Islet of Langerhans (tissue), 1 donor: ENCODE results near the gene RFX7.

Source experiments
- FAIRE-seq: peaks from one replicate; lab custom pipeline; 2011; peaks lifted over from hg19 to GRCh38; lab: Jason Lieb, UNC

The RFX7 gene

DNA sequence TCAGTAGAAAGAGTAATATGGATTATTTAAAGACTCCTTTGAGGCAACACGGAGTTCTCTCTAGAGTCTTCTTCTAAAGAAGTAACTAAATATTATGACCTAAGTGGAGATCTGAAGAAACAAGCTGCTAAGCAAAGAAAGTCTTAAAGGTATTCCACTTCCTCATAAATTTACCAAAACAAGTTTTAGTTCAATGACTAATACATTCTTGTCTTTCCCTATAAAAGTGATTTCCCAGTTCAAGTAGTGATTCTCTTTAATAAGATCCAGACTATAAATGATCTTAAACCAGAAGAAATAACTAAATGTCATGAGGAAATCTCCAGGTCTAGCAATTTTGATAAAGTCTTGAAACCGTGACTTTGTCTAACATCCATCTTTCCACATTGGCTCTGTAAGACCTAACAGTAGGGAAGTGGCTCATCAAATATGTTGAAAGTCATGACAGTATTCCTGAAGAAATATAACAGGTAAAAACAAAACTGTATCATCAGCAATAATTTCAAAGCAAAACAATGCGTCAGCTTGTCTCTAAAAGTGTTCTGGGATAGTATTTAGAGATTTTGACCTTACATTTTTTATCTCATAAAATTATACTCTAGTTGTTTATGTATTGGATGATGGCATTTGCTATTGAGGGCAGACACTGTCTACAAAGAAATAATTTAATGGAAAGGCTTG is 198.5 kb downstream of the RFX7 start:
- FAIRE-seq: no peak

DNA sequence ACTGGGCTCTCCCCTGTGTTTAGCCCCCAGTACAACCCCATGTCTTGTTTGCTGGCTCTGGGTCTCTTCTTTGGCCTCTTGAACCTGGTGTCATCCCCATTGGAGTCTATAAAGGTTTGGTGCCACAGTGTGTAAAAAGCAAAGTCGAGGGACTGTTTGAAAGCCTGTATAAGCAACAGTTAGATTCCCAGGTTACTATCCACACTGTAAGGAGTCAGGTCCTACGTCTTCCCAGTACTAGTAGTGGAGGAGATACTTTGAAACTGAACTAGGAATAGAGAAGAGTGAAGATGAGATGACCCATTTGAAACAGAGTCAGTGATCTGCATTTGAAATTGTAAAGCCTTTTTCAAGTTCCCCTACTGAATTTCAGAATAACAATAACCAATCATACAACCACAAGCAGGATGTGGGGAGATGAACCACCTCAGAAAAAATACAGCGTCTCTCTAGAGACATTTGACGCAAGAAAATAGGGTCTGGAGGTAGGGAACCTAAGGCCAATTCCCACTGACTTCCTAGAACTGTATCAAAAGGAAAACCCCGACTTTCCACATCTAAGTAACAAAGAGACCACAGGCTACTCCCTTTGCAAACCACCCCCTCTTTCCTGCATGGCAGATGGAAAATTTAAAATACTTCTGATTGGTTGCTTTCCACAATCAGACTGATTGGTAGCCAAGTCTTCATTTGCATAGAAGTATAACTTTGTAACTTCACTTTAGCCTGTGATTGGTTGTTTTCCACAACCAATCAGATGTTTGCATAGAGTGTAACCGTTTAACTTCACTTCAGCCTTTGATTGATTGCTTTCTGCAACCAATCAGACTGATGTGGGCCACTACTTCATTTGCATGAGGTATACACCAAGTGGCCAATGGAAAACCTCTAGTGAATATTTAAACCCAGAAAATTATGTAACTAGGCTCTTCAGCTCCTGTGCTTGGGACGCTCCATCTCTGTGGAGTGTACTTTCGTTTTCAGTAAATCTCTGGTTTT is 200.4 kb downstream of the RFX7 start:
- no peak for FAIRE-seq

DNA sequence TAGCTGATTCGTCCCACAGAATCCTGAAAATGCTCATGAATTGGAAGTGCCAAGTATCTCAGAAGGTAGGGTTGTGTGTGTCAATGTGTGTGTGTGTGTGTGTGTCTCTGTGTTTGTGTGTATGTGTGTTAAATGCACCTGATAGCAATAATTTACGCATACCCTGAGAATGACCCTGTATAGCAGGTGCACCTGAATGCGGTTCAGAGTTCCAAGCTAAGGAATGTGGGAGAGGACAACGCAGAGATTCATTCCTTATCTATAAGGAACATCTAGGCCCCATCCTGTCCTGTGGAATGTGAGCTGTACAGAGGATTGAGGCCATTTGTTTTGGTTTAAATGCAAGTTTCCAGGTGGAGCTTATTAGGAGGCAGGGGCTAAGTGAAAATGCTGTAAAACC is 201.2 kb downstream of the RFX7 start:
- FAIRE-seq: no peak

GRCh38 chr15:56042031-56042430 is 201.6 kb downstream of the RFX7 start:
- FAIRE-seq: no peak

DNA sequence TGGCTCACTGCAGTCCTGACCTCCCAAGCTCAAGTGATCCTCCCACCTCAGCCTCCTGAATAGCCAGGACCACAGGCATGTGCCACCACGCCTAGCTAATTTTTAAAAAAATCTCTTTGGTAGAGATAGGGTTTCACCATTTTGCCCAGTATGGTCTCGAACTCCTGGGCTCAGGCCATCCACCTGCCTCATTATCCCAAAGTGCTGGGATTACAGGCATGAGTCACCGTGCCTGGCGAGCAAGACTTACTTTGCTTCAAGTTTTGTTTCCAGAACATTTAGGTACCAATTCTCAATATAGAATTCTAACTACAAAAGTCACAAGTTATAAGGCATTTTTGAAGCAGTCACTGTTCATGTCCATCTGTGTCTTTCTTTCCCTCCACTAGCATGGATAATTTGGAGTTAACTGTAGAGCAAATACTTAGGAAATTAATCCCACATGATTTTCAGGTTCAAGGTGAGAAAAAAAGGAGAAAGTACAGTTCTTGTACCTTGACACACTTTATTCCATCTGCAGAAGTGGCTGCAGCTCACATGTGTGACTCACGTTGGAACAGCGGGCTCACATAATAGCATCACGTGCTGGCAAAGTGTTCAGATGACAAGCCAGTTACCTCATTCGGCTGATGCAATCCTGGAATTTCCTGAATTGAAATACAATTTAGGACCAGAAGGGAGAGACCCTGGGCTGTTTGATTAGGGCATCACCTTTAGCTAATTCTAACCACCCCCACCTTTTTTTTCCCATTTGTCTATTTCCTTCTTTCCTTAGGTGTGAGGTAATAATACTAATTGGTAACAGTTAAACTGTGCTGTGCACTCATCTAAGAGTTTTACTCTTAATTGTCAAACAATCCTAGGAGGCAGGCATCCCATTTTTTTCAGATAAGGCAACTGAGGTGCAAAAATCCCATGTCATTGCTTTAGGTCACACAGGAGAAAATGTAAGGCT is 203.3 kb downstream of the RFX7 start:
- peak; percentile 84 for FAIRE-seq

DNA sequence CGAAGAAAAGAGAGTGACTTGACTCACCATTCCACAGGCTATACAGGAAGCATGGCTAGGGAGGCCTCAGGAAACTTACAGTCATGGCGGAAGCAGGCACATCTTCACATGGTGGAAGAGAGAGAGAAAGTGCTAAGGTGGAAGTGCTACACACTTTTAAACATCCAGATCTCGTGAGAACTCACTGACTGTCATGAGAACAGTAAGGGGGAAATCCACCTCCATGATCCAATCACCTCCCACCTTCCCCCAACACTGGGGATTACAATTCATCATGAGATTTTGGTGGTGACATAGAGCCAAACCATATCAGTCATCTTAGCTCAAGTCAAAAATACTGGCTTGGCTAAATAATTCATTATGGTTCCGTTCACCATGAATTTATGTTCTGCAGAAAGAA is 205.0 kb downstream of the RFX7 start:
- FAIRE-seq: no peak

DNA sequence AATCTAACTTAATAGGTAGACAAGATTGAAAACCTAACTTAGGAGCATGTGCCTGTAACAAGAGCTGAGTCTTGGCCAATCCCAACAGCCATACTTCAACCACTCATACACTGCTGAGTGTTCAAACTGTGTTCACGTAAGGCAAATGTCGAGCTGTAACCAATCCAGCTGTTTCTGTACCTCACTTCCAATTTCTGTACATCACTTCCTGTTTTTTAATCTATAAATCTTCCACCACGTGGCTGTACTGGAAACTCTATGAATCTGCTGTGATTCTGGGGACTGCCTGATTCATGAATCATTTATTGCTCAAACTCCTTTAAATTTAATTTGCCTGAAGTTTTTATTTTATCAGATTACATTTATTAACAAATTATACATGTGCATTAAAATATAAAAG is 205.7 kb downstream of the RFX7 start:
- no peak for FAIRE-seq
